GM23338 (cell line): ENCODE measurements around the gene ASTN1. TPM values are rescaled to one million over a fixed set of nuclear protein-coding genes. Genes with fewer than 3 reads are reported as not detected.

Experiments
- ATAC-seq: fragments of 200-7000 bp; cut with Tn5 transposase; 3 replicates; pipeline ENCODE4 v1.9.1; 2020
- DNase-seq: peaks from one replicate; pipeline ENCODE4 v3.0.0-alpha.2; 2015; ENCODE audit warnings: low spot score
- H2AFZ ChIP-seq: fragments of 200-600 bp; sonication (generic); 2 replicates; pipeline ENCODE4 v1.8.0; 2016; ENCODE audit warnings: antibody characterized with exemption, mild to moderate bottlenecking, moderate library complexity
- H3F3A ChIP-seq: fragments of 200-600 bp; sonication (generic); replicated peaks from 2 replicates; pipeline ENCODE4 v1.8.0; 2017; ENCODE audit warnings: antibody characterized with exemption, mixed run types, low read depth
- H3K27ac ChIP-seq: fragments of 200-600 bp; sonication (generic); 2 replicates; pipeline ENCODE4 v1.6.1; 2016; ENCODE audit warnings: low read depth
- H3K27me3 ChIP-seq: fragments of 200-600 bp; sonication (generic); 2 replicates; pipeline ENCODE4 v1.8.0; 2016; ENCODE audit warnings: mild to moderate bottlenecking, mixed run types, moderate library complexity; ENCODE audit not compliant: insufficient read depth
- H3K36me3 ChIP-seq: fragments of 200-600 bp; sonication (generic); 2 replicates; pipeline ENCODE4 v1.8.0; 2016; ENCODE audit warnings: mild to moderate bottlenecking; ENCODE audit not compliant: insufficient read depth
- H3K4me1 ChIP-seq: fragments of 200-600 bp; sonication (generic); 2 replicates; pipeline ENCODE4 v1.8.0; 2016; ENCODE audit warnings: mild to moderate bottlenecking, moderate library complexity; ENCODE audit not compliant: insufficient read depth
- H3K4me2 ChIP-seq: fragments of 200-600 bp; sonication (generic); 2 replicates; pipeline ENCODE4 v1.7.1; 2017; ENCODE audit warnings: mixed run types
- H3K4me3 ChIP-seq: fragments of 200-600 bp; sonication (generic); 2 replicates; pipeline ENCODE4 v1.6.1; 2016; ENCODE audit warnings: mixed run types
- H3K79me2 ChIP-seq: fragments of 200-600 bp; sonication (generic); replicated peaks from 2 replicates; pipeline ENCODE4 v1.8.0; 2017; ENCODE audit warnings: mild to moderate bottlenecking; ENCODE audit not compliant: insufficient read depth
- H3K9me2 ChIP-seq: fragments of 200-600 bp; sonication (generic); 2 replicates; pipeline ENCODE4 v1.8.0; 2017; ENCODE audit not compliant: insufficient read depth
- H4K20me1 ChIP-seq: fragments of 200-600 bp; sonication (generic); replicated peaks from 2 replicates; pipeline ENCODE4 v1.8.0; 2017; ENCODE audit warnings: mild to moderate bottlenecking; ENCODE audit not compliant: insufficient read depth
- H3K27ac Mint-ChIP-seq: 2 replicates; pipeline ENCODE4 v1.8.0; 2020; ENCODE audit warnings: inconsistent platforms, mild to moderate bottlenecking, moderate library complexity, mixed read lengths
- H3K27me3 Mint-ChIP-seq: 3 replicates; pipeline ENCODE4 v1.8.0; 2022; ENCODE audit warnings: low read depth, mild to moderate bottlenecking, moderate library complexity, mixed read lengths, inconsistent platforms; ENCODE audit not compliant: insufficient read depth, poor library complexity
- H3K36me3 Mint-ChIP-seq: 3 replicates; pipeline ENCODE4 v1.8.0; 2021; ENCODE audit warnings: low read depth, mild to moderate bottlenecking, inconsistent platforms, moderate library complexity, mixed read lengths
- H3K4me1 Mint-ChIP-seq: 3 replicates; pipeline ENCODE4 v1.8.0; 2020; ENCODE audit warnings: mild to moderate bottlenecking, inconsistent platforms, mixed read lengths
- H3K4me3 Mint-ChIP-seq: 3 replicates; pipeline ENCODE4 v1.8.0; 2021; ENCODE audit warnings: moderate library complexity, mild to moderate bottlenecking, inconsistent platforms, mixed read lengths
- H3K9me3 Mint-ChIP-seq: 3 replicates; pipeline ENCODE4 v1.8.0; 2020; ENCODE audit warnings: moderate library complexity, mild to moderate bottlenecking, inconsistent platforms, mixed read lengths
- EZH2 ChIP-seq: fragments of 200-600 bp; sonication (generic); IDR thresholded peaks from one replicate; pipeline ENCODE4 v1.8.0; 2017; ENCODE audit warnings: antibody characterized with exemption, mild to moderate bottlenecking, low read depth; ENCODE audit not compliant: unreplicated experiment
- NANOG ChIP-seq: IDR thresholded peaks from 2 replicates; pipeline ENCODE4 v1.6.1; 2016; ENCODE audit warnings: antibody characterized with exemption, borderline replicate concordance
- ZNF114 ChIP-seq: fragments of 250-450 bp; sonication (Bioruptor Pico); IDR thresholded peaks from 2 replicates; pipeline ENCODE4 v1.5.0; 2020; ENCODE audit warnings: mild to moderate bottlenecking, moderate library complexity
- polyA plus RNA-seq: library from polyadenylated mRNA; unstranded; fragments of >200 nt; fragmentation: Nextera tagmentation; extraction: Ambion mirVana; gene quantifications from 2 replicates; pipeline ENCODE4 v1.2.1, GENCODE V29; 2016
- total RNA-seq: library from RNA; depleted of rRNA; stranded (reverse); fragments of >200 nt; shearing (Covaris generic); gene quantifications from 2 replicates; pipeline ENCODE4 v1.2.3, GENCODE V29; 2014
- TF ChIP-seq, protein P1 (sequence below): fragments of 250-450 bp; sonication (Bioruptor Pico); IDR thresholded peaks from 2 replicates; pipeline ENCODE4 v1.5.0; 2020; ENCODE audit warnings: mild to moderate bottlenecking, moderate library complexity
- TF ChIP-seq, protein P2 (sequence below), 2 experiments: fragments of 200-600 bp in 1 of 2; sonication (generic) in 1 of 2; conservative IDR thresholded peaks; 2 replicates each; pipeline versions ENCODE4 v1.5.1 to v1.6.1; 2016 to 2017; ENCODE audit warnings: antibody characterized with exemption in 2 of 2, low read depth in 2 of 2, mild to moderate bottlenecking in 2 of 2, moderate library complexity in 1 of 2

The ASTN1 gene
- total and polyA plus RNA-seq, 2 experiments from 2014 or later, result 2.0 to 5.2 TPM

DNA sequence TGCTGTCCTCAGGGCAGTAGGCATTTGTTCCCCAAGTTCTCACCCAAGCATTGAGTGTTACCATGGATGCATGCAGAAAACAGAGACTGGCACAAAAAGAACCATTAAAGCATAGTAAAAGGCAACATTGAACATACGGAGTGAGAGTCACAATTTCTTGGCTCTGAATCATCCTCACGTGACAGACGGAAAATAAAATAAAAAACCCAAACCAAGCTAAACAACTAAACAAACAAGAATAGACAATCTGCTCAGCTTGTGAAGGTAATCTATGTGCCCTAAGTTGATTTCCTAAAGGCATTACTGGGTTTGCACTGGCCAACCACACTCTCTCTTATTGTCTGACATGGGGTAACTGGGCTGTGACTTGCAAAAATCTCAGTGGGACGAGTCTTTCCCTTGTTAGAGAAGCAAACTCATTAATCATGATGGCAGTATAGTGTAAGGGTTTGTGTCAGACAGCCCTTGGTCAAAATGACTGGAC, 306.0 kb downstream of the ASTN1 start:
- no peaks in the 10 kb centered on the region for H3K36me3 ChIP-seq
- H3K27me3 Mint-ChIP-seq, result peaks cover 2% of the 10 kb centered on the region

More for the DNA sequence above, 306.0 kb downstream of the ASTN1 start:
- H3K4me1 Mint-ChIP-seq, result no peaks in the 10 kb centered on the region
- no peaks in the 10 kb centered on the region for H3K9me2 ChIP-seq
- H3K4me3 Mint-ChIP-seq, result no peak overlapping the region
- H3K27ac Mint-ChIP-seq, result no peak overlapping the region
- H3K36me3 Mint-ChIP-seq, result no peaks in the 10 kb centered on the region
- H3K4me1 ChIP-seq, result no peaks in the 10 kb centered on the region
- ATAC-seq (no peak), DNase-seq (no peak)
- no peak overlapping the region for H3K27ac ChIP-seq
- no peaks in the 10 kb centered on the region for H4K20me1 ChIP-seq
- H3K79me2 ChIP-seq, result no peaks in the 10 kb centered on the region
- H3K27me3 ChIP-seq, result no peaks in the 10 kb centered on the region
- no peak overlapping the region for H3K4me2 ChIP-seq
- TF ChIP-seq, protein P1, sequence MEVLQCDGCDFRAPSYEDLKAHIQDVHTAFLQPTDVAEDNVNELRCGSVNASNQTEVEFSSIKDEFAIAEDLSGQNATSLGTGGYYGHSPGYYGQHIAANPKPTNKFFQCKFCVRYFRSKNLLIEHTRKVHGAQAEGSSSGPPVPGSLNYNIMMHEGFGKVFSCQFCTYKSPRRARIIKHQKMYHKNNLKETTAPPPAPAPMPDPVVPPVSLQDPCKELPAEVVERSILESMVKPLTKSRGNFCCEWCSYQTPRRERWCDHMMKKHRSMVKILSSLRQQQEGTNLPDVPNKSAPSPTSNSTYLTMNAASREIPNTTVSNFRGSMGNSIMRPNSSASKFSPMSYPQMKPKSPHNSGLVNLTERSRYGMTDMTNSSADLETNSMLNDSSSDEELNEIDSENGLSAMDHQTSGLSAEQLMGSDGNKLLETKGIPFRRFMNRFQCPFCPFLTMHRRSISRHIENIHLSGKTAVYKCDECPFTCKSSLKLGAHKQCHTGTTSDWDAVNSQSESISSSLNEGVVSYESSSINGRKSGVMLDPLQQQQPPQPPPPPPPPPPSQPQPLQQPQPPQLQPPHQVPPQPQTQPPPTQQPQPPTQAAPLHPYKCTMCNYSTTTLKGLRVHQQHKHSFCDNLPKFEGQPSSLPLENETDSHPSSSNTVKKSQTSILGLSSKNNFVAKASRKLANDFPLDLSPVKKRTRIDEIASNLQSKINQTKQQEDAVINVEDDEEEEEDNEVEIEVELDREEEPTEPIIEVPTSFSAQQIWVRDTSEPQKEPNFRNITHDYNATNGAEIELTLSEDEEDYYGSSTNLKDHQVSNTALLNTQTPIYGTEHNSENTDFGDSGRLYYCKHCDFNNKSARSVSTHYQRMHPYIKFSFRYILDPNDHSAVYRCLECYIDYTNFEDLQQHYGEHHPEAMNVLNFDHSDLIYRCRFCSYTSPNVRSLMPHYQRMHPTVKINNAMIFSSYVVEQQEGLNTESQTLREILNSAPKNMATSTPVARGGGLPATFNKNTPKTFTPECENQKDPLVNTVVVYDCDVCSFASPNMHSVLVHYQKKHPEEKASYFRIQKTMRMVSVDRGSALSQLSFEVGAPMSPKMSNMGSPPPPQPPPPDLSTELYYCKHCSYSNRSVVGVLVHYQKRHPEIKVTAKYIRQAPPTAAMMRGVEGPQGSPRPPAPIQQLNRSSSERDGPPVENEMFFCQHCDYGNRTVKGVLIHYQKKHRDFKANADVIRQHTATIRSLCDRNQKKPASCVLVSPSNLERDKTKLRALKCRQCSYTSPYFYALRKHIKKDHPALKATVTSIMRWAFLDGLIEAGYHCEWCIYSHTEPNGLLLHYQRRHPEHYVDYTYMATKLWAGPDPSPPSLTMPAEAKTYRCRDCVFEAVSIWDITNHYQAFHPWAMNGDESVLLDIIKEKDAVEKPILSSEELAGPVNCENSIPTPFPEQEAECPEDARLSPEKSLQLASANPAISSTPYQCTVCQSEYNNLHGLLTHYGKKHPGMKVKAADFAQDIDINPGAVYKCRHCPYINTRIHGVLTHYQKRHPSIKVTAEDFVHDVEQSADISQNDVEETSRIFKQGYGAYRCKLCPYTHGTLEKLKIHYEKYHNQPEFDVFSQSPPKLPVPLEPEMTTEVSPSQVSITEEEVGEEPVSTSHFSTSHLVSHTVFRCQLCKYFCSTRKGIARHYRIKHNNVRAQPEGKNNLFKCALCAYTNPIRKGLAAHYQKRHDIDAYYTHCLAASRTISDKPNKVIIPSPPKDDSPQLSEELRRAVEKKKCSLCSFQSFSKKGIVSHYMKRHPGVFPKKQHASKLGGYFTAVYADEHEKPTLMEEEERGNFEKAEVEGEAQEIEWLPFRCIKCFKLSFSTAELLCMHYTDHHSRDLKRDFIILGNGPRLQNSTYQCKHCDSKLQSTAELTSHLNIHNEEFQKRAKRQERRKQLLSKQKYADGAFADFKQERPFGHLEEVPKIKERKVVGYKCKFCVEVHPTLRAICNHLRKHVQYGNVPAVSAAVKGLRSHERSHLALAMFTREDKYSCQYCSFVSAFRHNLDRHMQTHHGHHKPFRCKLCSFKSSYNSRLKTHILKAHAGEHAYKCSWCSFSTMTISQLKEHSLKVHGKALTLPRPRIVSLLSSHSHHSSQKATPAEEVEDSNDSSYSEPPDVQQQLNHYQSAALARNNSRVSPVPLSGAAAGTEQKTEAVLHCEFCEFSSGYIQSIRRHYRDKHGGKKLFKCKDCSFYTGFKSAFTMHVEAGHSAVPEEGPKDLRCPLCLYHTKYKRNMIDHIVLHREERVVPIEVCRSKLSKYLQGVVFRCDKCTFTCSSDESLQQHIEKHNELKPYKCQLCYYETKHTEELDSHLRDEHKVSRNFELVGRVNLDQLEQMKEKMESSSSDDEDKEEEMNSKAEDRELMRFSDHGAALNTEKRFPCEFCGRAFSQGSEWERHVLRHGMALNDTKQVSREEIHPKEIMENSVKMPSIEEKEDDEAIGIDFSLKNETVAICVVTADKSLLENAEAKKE (CRISPR knock-in tag), result no peak
- TF ChIP-seq EZH2, result no peak
- TF ChIP-seq ZNF114 (CRISPR knock-in tag), result no peak
- TF ChIP-seq NANOG, result no peak
- TF ChIP-seq, protein P2, sequence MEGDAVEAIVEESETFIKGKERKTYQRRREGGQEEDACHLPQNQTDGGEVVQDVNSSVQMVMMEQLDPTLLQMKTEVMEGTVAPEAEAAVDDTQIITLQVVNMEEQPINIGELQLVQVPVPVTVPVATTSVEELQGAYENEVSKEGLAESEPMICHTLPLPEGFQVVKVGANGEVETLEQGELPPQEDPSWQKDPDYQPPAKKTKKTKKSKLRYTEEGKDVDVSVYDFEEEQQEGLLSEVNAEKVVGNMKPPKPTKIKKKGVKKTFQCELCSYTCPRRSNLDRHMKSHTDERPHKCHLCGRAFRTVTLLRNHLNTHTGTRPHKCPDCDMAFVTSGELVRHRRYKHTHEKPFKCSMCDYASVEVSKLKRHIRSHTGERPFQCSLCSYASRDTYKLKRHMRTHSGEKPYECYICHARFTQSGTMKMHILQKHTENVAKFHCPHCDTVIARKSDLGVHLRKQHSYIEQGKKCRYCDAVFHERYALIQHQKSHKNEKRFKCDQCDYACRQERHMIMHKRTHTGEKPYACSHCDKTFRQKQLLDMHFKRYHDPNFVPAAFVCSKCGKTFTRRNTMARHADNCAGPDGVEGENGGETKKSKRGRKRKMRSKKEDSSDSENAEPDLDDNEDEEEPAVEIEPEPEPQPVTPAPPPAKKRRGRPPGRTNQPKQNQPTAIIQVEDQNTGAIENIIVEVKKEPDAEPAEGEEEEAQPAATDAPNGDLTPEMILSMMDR (conservative IDR thresholded peaks at IDR 0.05; ENCODE audit: low read depth in 2 of 2), result no peak
- no peak overlapping the region for H3K4me3 ChIP-seq
- no peak overlapping the region for H2AFZ ChIP-seq
- H3F3A ChIP-seq, result no peaks in the 10 kb centered on the region
- H3K9me3 Mint-ChIP-seq, result no peaks in the 10 kb centered on the region
